ENCODE measurements around the gene MXD3.

DNA sequence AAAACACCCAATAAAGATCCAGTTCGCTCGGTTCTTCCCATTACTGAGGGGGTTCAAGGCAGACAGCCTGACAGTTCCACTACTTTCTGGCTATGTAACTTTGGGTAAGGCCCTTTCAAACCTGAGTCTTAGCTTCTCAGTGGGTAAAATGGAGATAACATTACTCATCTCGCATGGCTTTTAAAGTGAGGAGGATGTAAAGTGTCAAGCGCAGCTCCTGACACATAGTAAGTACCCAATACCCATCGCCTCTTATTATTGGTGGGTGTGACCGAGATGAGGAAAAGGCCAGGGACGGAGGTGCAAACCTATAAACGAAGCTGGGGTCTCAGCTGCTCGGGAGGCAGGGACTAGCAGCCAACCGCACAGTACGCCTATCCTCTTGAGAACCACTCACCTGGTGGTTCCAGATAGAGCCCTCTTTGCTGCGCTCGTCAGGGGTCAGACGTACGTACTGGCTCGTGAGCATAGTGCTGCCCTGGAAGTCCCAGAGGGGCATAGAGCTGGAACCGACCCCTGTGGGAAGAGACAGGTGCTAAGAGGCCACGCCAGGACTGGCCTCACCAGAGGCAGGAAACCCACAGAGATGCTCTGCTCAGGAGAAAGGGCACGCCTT, 39.2 kb upstream of the MXD3 start:
- TF ChIP-seq CTCF (conservative IDR thresholded peaks at IDR 0.05; ENCODE audit: low read depth, low read length) (no peak), NFE2L2 (IDR thresholded peaks at IDR 0.05; ENCODE audit: low read depth, low read length) (no peak), RFX5 (IDR thresholded peaks at IDR 0.05; ENCODE audit: low read depth, low read length) (no peak), POLR2A (IDR thresholded peaks at IDR 0.05; ENCODE audit: low read depth, low read length) (no peak)
